ENCODE data around the gene SSX5. TPM values are rescaled to one million over a fixed set of nuclear protein-coding genes. Genes with fewer than 3 reads are reported as not detected.
"Not testable (repeated sequence)": the region's sequence is repeated elsewhere in the genome, so short reads cannot be mapped to it uniquely, and the experiment has no call there.

Gene SSX5
- total and polyA plus RNA-seq, 7 experiments from 2014 or later, result not detected

DNA sequence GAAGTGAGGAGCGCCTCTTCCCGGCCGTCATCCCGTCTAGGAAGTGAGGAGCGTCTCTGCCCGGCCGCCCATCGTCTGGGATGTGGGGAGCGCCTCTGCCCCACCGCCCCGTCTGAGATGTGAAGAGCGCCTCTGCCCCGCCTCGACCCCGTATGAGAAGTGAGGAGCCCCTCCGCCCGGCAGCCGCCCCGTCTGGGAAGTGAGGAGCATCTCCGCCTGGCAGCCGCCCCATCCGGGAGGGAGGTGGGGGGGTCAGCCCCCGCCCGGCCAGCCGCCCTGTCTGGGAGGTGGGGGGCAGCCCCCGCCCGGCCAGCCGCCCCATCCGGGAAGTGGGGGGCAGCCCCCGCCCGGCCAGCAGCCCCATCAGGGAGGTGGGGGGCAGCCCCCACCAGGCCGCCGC lies 57.5 kb downstream of the SSX5 start:
- H3K36me3 Mint-ChIP-seq; ATAC-seq; H3K9me3 ChIP-seq (ENCODE audit: control insufficient read depth in 2 of 3, low read length in 3 of 3); intact Hi-C loops (cut with micrococcal nuclease); H3K27ac ChIP-seq (ENCODE audit: low read depth, low read length); CTCF ChIA-PET; H3K27me3 ChIP-seq (ENCODE audit: control insufficient read depth in 2 of 2, insufficient read depth in 2 of 2, low read length in 2 of 2); H3K27ac Mint-ChIP-seq; H3K36me3 ChIP-seq (ENCODE audit: control insufficient read depth in 2 of 3, insufficient read depth in 3 of 3, low read length in 3 of 3); POLR2A ChIA-PET; DNase-seq; H3K9me3 Mint-ChIP-seq; H3K4me3 ChIP-seq (ENCODE audit: low read length); H3K4me3 Mint-ChIP-seq; H3K27me3 Mint-ChIP-seq; H3K4me1 ChIP-seq (ENCODE audit: control insufficient read depth in 2 of 2, insufficient read depth in 2 of 2, low read length in 2 of 2): not testable (repeated sequence)
- peaks cover 0 to 24% (median 15%) of the 10 kb centered on the region in 7 donors for H3K4me1 Mint-ChIP-seq

Other genes with a start within 250 kb of the SSX5 start
- 10 to 100 TPM in 2 of 5 experiments, 1 to 10 TPM in 3; 6.6 to 16.7 (median 9.0) TPM for gene ZNF182, start 192.8 kb downstream of the SSX5 start, total RNA-seq
- gene ZNF182, start 192.8 kb downstream of the SSX5 start, polyA plus RNA-seq, result 1 to 10 TPM; 4.6 to 10.0 TPM
- under 1 TPM in 1 of 5 experiments, not detected in 4; 0.59 TPM for gene SPACA5, start 189.8 kb downstream of the SSX5 start, total RNA-seq
- gene SPACA5, start 189.8 kb downstream of the SSX5 start, polyA plus RNA-seq, result under 1 TPM in 1 of 2 donors, not detected in 1; 0.60 TPM
- gene ZNF630, start 125.2 kb downstream of the SSX5 start, total RNA-seq, result 1 to 10 TPM in 4 of 5 experiments, under 1 TPM in 1; 0.53 to 5.1 (median 2.2) TPM
- 1 to 10 TPM in 1 of 2 donors, under 1 TPM in 1; 0.60 to 1.2 TPM for gene ZNF630, start 125.2 kb downstream of the SSX5 start, polyA plus RNA-seq
- not detected for gene SPACA5B, start 66.2 kb downstream of the SSX5 start, total RNA-seq
- not detected for gene SPACA5B, start 66.2 kb downstream of the SSX5 start, polyA plus RNA-seq
- gene SSX1, start 58.6 kb upstream of the SSX5 start, total RNA-seq, result not detected
- gene SSX1, start 58.6 kb upstream of the SSX5 start, polyA plus RNA-seq, result not detected
- not detected for gene SSX3, start 159.9 kb upstream of the SSX5 start, total RNA-seq
- not detected for gene SSX3, start 159.9 kb upstream of the SSX5 start, polyA plus RNA-seq
- gene SSX4, start 186.7 kb upstream of the SSX5 start, total RNA-seq, result not detected
- gene SSX4, start 186.7 kb upstream of the SSX5 start, polyA plus RNA-seq, result not detected
- not detected for gene SSX4B, start 215.2 kb upstream of the SSX5 start, total RNA-seq
- not detected for gene SSX4B, start 215.2 kb upstream of the SSX5 start, polyA plus RNA-seq